Esophagus squamous epithelium (tissue), 4 donors: ENCODE results near the gene TRERF1.

Source experiments
- CTCF ChIP-seq, 6 experiments: fragments of 450-650 bp in 4 of 6; fragments of 200-600 bp in 2 of 6; sonication (generic) in 2 of 6; IDR thresholded peaks; one replicate each; pipeline ENCODE4 v1.5.1; 2016 to 2019; ENCODE audit warnings: antibody characterized with exemption in 6 of 6, mild to moderate bottlenecking in 4 of 6, moderate library complexity in 4 of 6
- POLR2A ChIP-seq, 4 donors: fragments of 450-650 bp; IDR thresholded peaks; one replicate each; pipeline ENCODE4 v1.6.1; 2017; ENCODE audit warnings: antibody characterized with exemption in 4 of 4, mild to moderate bottlenecking in 4 of 4, moderate library complexity in 3 of 4

GRCh38 chr6:42370323-42370985, 81.3 kb downstream of the TRERF1 start:
- TF ChIP-seq CTCF (IDR thresholded peaks at IDR 0.05), result no peak
- no peak for TF ChIP-seq POLR2A (IDR thresholded peaks at IDR 0.05)
